NCI-H2196 (cell line): Measurements from ENCODE around the gene RSPRY1.
"Not testable (repeated sequence)": the region's sequence is repeated elsewhere in the genome, so short reads cannot be mapped to it uniquely, and the experiment has no call there.

Source experiments
- DNase-seq: peaks from one replicate; lab custom pipeline; 2025; ENCODE audit not compliant: unreplicated experiment; lab: John Stamatoyannopoulos, UW

RSPRY1 gene

DNA sequence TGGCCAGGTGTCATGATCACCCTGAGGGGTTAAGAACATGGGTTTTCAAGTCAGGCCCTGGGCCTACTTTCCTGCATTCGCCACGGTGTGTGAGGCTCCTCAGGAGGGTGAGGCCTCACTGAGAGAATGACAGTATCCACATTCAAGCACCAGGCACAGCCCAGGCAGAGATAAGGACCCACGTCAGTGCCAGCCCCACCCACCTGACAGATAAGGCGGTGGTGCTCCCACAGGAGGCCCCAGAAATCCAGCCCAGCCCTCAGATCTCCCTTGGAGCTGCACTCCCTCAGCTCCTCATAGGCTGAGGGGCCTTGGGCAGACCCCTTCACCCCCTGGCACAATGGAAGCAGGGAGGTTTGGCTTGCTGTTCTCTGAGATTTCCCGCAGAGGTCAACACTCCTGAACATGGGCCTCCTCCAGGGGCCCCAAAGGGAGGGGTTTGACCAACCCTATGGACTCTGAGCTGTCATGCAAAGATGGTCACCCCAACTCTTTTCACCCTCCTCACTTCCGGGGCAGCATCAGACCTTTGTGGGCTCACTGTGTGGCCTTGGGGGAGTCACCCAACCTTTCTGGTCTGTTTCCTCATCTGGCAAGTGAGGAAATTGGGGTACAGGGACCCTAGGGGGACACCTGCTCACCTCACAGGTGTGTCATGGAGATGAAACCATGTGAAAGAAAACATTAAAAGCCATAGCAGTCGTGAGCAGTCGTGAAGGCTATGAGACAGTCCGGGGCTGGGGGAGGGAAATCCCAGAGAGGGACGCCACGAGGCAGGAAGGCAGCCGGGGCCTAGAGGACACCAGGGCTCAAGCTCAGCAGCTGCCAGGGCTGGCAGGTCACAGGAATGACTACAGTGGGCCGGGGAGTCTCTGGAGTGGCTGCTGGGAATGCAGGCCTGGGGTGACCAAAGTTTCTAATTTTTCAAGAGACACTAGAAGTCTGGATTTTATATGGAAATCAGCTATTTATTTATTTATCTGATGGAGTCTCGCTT, 83.0 kb downstream of the RSPRY1 start:
- DNase-seq = no peak

DNA sequence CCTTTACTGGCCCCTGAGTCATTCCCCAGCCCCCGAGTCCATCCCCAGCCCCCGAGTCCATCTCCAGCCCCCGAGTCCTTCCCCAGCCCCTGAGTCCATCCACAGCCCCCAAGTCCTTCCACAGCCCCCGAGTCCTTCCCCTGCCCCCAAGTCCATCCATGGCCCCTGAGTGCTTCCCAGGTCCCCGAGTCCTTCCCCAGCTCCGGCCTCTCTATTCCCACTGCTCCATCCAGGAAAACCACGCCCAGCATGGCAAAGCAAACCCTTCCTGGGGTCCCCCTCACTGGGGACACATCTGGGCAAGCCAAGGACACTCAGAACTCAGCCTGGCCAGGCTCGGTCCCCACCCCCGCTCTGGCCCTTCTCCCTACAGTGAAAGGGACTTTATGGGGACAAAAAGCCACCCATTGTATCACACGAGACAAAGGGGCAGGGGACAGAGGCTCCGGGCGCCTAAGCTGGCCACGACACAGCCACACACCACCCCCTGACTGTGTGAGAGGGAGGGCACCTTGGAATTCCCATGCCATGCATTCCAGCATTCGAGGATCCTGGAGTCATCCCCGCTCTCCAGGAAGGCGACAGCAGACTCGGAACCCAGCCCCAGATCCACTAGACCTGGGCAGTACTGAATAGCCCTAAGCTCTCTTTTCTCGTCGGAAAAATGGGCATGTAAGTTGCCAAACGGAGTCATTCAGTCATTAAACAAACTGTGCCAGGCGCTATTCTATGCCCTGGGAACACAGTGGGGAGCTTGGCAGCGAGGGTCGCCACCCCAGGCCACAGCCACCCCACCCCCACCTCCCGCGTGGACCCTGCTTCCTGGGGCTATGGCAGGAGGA, 84.3 kb downstream of the RSPRY1 start:
- no peak for DNase-seq

DNA sequence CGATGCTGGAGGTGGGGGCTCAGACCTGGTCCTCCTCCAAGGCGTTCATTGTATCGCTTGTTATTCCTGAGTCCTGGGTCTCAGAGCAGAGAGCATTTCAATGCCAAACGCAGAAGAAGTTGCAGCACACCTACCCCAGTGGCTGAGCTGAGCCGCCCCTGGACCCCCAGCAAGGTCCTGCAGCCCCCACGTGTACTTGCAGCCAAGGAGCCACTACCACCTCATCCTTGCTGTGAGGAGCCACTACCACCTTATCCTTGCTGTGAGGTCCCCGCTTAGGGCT, 84.9 kb downstream of the RSPRY1 start:
- DNase-seq = no peak

DNA sequence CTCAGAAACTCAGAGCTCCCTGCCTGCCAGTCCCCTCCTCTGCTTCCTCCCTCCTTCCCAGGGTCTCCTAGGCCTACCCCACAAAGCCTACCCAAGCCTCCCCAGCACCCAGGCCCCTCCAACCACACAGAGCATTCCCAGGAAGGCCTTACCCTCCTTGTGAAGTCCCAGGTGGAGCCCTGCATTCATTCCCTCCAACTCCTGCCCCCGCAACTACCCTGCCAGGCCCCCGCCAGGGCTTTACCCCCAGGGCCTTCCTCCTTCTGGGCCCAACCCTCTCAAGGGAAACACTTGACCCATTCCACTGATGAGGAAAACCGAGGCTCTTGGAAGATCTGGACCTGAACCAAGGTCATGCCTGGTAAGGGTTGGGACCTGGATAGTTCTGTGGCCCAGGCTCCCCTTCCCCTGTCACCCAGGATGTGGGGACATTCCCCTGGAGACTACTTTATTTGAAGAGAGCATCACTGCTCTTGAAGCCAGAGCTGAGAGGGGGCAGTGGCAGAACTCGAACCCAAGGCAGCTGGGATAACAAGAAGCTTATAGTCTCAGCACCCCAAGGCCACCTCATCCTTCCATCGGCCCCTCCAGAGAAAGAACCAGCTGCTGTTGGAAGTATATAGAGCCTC, 85.9 kb downstream of the RSPRY1 start:
- DNase-seq = no peak

DNA sequence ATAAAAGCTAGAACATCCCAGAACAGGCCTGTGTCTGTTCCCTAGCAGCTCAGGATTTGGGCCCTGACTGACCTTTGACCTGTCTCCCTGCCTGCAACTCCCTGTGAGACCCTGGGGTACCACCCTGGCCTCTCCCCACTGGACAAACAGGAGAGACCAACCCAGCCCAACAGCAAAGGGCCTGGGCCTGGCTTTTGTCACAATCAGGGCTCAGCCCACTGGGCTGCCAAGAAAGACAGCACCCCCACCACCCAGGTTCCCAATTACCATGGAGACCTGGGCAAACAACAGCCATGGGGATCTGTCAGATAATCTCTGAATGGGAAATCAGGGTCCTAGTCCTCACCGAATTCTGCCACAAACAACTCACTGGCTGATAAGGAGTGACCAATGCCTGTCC, 87.2 kb downstream of the RSPRY1 start:
- DNase-seq = no peak

DNA sequence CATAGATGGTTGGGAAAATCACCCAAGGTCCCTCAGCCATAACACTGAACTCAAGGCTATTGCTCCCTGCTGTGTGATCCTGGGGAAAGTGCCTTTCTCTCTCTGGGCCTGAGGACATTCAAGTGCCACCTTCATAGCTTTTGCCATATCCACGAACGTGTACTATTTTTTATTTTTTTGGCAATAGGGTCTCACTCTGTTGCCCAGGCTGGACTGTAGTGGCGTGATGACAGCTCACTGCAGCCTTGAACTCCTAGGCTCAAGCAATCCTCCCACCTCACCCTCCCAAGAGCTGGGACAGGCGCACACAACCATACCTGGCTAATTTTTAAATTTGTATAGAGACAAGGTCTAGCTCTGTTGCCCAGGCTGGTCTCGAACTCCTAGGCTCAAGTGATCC, 87.7 kb downstream of the RSPRY1 start:
- DNase-seq = no peak

DNA sequence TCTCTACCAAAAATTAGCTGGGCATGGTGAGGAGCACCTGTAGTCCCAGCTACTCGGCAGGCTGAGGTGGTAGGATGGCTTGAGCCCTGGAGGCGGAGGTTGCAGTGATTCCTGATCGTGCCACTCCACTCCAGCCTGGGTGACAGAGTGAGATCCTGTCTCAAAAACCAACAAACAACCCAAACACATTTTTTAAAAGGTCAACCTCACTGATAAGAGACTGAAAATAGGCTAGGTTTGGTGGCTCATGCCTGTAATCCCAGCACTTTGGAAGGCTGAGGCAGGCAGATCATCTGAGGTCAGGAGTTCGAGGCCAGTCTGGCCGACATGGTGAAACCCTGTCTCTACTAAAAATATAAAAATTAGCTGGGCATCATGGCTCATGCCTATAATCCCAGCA, 89.8 kb downstream of the RSPRY1 start:
- DNase-seq = not testable (repeated sequence)

DNA sequence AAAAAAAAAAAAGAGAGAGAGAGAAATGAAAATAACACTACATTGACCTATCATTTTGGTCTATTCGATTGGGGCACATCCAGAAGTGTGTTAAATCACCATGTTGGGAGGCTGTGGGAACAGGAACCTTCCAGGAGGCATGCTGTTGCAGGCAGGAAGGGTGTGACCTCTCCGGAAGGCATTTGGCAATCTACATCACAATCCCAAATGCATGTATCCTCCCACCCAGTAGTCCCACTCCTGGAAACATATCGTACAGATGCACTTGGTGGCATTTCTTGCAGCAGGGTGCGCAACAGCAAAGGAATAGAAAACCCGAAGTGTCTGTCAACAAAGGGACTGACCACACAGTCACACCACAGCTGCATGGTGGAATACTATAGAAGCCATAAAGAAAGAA, 90.5 kb downstream of the RSPRY1 start:
- DNase-seq = no peak

DNA sequence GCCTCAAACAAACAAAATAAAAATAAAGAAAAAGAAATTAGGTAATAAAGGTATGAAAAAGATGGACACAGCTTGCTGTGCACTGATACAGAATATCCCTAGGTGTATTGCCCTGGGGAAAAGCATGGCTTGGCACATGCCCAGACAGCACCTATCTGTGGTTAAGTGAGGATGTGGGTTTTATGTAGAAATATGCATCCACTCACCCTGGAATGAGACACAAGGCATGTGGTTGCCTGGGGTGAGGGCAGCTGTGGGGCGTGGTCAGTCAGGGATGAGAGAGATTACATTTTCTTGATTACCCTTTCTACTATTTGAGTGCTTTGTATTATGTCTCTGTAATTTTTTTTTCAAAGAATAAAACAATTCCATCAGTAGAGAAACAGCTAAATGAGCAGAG, 91.5 kb downstream of the RSPRY1 start:
- DNase-seq = peak; percentile 15

DNA sequence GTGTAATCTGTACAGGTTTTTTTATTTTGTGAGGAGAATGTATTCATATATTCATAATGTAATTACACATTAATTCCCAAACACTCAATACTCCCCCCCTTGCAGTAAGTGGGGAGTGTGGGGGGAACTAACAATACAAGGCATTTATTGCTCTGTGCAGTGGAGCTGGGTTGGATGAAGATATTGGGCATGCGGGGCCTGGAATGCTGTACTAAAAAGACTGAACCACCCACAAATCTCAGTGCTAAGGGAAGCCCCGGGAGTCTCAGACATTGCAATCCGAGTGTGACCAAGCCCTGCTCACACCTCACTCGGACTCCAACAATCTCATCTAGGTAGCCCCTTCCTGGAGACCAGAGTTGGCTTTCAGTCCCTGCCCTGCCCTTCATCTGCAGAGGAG, 92.4 kb downstream of the RSPRY1 start:
- no peak for DNase-seq

DNA sequence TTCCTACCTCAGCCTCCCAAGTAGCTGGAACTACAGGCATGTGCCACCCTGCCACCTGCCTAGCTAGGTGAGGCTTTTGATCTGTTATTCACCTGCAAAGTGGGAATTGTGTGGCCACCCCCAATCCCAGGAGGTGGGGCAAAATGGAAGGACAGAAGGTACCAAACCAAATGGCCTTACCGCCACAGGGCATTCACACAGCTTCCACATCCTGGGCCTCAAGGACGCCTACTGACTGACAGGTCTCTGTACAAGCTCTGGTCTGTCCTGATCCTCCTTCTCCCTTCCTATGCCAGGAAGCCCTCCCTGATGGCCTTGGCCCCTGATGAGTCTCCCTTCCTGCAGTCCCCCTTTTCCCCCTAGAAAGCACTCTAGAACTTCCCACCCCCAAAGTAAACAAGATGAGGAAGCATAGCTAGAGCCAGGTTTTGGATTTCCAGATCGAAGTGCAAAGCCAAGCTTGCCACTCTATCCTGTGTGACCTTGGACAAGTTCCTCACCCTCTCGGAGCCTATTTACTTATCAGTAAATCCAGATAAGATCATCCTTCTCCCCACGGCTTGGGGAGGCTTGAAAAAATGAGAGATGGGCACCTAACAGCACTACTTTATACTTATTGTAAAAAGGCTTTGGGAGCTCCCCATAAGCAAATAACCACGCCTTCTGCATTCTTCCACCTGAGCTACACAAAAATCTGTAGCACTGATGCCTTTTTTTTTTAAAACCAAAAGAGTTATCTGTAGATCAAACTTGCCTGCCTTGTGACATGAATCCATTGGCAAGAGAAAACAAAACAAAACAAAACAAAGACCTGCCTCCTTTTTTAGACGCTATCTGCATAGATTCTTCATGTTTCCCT, 93.9 kb downstream of the RSPRY1 start:
- DNase-seq = no peak

DNA sequence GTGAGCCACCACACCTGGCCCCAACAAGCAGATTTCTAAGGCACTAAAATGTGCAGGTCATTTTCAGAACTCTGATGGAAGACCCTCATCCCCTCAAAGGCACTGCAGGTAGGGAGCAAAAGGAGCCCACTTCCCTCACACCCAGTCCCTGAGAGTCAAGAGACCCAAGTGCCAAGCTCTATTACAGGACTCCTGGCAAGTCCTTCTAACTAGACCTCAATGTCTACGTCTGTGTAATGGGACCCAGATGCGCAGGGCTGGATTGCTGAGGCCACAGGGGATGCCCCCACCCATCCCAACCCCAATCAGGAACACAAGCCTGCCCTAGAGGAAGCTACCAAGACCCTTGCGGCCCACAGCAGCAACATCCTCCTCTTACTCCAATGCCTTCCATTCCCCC, 95.7 kb downstream of the RSPRY1 start:
- no peak for DNase-seq

DNA sequence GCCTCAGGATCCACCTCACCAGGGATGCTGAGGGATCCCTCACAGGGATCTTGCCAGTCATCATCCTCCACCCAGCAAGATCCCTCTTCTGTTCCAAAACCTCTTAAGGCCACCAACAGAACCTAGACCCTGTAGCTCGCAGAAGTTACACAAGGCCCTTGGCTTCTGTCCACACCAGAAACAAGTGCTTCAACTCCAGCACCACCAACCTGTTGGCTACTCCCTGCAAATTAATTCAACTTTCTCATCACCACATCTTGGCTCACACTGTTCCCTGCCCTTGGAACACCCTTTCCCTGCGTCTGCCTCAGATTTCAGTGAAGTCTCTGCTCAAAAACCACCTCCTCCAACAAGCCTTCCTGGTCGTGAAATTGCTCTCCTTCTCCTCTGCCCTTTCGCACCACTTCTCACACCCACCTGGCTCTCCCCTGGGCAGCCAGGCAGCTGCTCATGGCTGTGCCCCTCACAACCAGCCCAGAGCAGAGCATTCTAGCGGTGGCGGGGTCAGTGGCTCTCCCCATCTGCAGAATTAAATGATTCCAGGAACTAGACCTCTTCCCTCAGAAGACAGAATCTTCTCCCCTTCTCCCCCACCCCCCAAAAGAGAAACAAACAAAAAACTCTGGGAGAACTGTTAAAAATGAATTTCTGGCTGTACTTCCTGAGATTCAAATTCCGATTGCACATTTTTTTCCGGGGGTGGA, 96.5 kb downstream of the RSPRY1 start:
- no peak for DNase-seq

DNA sequence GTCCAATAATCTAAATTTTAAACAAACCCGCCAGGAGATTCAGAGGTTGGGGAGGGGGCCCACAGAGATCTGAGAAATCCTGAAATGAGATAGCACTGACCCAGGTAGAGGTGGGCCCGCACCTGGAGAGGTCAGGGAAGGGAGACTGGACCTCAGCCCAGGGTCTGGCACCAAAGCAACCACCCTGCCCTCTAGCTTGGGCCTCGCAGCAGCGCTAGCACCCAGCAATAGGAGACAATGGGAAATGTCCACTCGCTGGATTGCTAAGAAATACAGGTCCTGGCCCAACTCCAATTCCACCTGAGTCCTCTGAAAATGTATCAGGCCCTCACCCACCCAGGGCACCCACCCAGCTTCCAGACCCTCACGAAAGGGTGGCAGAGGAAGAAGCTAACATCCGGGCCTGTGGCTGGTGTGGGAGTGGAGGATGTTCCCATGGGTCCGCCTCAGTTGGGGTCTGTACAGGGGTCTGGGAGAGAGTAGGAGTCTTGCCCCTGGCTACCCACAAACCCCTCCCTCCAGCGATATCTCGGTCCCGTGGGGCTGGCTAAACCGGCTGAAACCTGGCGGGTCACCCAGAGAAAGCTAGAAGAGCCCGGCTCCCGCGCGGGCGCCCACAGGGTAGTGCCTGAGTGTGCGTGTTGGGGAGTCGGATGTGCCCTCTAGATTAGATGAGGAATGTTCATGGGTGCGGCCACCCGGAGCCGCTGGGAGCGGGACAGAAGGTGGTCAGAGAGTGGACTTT, 97.3 kb downstream of the RSPRY1 start:
- peak; percentile 5 for DNase-seq

DNA sequence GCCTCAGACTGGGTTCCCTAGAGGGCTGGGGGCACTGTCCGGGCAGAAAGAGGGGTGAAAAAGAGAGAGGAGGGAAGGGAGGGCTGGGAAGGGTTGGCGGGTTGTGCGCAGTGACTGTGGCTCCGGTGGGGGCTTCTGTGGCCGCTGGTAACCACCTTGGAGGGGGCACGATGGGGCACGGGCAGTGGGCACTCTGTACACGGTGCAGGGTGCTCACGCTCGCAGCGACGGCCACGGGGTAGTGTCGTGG, 97.8 kb downstream of the RSPRY1 start:
- DNase-seq = no peak

DNA sequence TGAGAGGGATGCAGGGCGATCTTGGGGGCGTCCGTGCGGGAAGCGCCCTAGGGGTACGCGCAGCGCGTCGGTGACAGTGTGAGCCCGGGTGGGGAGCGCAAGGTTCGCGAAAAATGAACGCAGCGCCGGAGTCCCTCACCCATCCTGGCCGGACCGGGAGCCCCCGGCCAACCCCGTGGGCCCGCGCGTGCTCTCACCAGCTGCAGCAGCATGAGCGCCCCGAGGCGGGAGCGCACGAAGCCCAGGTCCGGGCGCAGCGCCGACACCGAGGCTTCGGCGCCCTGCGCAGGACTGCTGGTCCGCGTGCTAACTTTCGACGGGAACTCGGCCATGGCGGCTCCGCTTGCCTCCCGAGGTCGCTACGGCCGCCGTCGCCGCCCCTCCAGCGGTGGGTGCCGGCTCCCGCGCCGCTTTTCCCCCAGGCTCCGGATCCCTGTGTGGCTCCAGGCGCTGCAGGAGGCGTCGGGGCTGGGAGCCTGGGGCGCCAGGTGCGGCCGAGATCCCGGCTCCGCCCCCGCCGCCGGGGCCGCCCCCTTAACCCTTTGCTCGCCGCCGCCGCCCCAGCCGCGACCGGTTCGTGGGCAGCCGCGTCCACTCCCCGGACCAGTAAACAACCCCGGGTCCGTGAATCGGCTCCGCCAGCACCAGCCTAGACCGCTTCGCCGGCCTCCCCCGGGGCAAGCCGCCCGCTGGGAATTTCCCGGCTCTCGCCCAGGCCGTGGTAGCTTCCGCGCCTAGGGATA, 98.3 kb downstream of the RSPRY1 start, which contains the start of gene PLLP:
Gene PLLP, minus strand, starts transcription at position 464 of the 743 bp plus-strand sequence. Its CDS starts 132 bp downstream, at position 332.
- peak; percentile 11 for DNase-seq

DNA sequence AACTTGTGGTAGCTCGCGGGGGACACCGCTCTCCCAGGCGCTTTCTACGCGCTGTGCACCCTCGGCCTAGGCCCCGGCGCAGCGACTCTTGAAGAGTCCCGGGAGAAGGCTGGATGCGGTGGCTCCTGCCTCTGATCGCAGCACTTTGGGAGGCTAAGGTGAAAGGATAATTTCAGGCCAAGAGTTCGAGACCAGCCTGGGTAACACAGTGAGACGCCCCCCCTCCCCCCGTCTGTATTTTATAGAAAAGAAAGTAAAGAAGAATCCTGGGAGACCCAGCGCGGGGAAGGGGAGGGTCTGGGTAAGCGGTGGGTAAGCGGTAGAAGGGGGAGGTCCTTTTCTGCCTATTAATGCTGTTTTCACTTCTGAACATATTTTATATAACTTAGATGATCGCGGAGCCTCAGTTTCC, 98.8 kb downstream of the RSPRY1 start:
- DNase-seq = no peak

DNA sequence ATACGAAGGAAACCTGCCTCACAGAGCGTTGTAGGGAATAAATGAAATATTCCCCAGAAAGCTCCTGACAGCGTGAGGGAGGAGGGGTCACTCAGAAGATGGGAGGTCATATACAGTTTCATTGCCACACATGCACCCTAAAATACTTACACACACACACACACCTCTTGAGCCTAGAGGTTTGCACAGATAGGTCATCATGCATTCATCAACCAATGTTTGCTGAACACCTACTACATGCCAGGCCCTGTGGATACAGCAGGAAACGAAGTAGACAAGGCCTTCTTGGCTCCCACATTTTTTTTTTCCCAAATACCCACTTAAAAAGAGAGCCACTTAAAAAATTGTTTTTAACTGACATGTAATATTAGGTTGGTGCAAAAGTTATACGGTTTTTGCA, 99.2 kb downstream of the RSPRY1 start:
- no peak for DNase-seq
